ENCODE measurements around the gene FHL3. TPM values are rescaled to one million over a fixed set of nuclear protein-coding genes. Genes with fewer than 3 reads are reported as not detected.

The FHL3 gene
- total RNA-seq, 1 donor from 2014 or later, result 60.1 TPM

DNA sequence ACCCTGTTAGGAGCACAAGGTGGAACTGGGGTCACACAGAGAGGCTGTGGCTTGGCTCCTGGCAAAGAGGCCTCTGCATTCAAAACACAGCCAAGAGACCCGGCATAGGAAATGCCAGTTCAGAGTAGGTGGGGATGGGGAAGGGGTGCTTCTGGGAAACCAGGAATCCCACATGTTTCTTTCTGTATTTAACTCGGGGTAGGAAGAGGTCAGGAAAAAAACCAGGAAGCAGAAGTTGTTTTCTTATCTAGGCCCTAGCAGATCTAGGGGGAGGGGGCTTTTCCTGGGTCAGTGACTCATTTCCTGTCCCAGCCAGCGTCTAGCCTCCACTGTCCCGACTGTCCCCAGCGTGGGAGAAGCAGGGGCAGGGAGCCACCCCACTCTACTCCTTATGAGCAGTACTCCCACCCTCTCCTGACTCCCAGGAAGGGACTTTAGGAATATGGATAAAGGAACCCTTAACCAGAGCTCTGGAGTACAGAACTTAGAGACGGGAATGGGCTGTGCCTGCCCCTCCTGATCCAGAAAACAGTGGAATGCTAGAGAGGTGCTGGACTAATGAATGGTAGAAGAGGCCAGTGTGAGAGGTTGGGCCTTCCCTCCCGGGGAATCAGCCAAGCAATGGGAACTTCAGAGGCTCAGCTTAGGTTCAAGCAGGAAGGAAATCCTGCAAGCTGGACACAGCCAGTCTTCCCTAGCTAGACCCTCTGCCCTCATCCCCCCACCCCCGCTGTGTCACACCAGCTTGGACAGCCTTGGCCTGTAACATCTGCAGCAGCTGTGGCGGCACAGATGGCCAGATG is 5.7 kb downstream of the FHL3 start:
- intact Hi-C loops (cut with DNase I), result loop anchor here (5.0 to 10.0 kb wide), 2 partner anchors 192 to 525 kb away; partner anchors contain the start of genes C1orf122, YRDC and ZC3H12A
- Histone ChIP-seq H3K27ac (peak overlapping the region; percentile 93 to 96), H3K27me3 (no peaks in the 10 kb centered on the region), H3K4me3 (peak overlapping the region; percentile 34 to 35), H3K36me3 (peaks cover 5 to 17% of the 10 kb centered on the region in 2 donors), H3K4me1 (peaks cover 29 to 72% of the 10 kb centered on the region in 2 donors), H3K9me3 (no peaks in the 10 kb centered on the region)
- TF ChIP-seq, protein P1, sequence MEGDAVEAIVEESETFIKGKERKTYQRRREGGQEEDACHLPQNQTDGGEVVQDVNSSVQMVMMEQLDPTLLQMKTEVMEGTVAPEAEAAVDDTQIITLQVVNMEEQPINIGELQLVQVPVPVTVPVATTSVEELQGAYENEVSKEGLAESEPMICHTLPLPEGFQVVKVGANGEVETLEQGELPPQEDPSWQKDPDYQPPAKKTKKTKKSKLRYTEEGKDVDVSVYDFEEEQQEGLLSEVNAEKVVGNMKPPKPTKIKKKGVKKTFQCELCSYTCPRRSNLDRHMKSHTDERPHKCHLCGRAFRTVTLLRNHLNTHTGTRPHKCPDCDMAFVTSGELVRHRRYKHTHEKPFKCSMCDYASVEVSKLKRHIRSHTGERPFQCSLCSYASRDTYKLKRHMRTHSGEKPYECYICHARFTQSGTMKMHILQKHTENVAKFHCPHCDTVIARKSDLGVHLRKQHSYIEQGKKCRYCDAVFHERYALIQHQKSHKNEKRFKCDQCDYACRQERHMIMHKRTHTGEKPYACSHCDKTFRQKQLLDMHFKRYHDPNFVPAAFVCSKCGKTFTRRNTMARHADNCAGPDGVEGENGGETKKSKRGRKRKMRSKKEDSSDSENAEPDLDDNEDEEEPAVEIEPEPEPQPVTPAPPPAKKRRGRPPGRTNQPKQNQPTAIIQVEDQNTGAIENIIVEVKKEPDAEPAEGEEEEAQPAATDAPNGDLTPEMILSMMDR (IDR thresholded peaks at IDR 0.05), result no peak
- peak in 1 of 2 donors; percentile 77 for DNase-seq (ENCODE audit: low spot score in 2 of 2)

DNA sequence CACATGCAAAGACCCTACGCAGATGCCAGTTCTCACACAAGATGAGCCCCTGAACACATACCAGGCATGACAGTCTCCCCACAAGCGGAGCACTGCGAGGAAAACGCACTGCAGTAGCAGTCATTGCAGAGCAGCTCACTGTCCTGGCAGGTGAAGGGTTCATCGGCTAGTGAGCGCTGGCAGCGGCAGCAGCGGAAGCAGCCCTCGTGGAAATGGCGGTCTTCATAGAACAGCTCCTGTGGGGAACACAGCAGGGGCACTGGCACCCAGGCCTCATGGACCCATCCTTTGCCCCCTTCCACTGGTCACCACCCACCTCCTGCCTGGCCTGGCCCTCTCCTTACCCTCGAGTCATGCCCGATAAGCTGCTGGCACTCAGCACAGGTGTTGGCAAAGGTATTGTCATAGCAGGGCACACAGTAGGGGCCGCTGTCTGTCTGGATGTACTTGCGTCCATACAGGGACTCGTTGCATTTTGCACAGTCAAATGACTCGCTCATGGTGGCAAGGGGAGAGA is 6.3 kb downstream of the FHL3 start:
- peak overlapping the region; percentile 93 to 96 for H3K27ac ChIP-seq
- H3K27me3 ChIP-seq, result no peaks in the 10 kb centered on the region
- peak in 1 of 2 donors; percentile 67 for DNase-seq (ENCODE audit: low spot score in 2 of 2)
- no peaks in the 10 kb centered on the region for H3K9me3 ChIP-seq
- intact Hi-C loops (cut with DNase I), result loop anchor here (5.0 to 10.0 kb wide), 2 partner anchors 192 to 524 kb away; partner anchors contain the start of genes C1orf122, YRDC and ZC3H12A
- TF ChIP-seq, protein P1 (IDR thresholded peaks at IDR 0.05), result no peak
- peaks cover 5 to 17% of the 10 kb centered on the region in 2 donors for H3K36me3 ChIP-seq
- peaks cover 29 to 73% of the 10 kb centered on the region in 2 donors for H3K4me1 ChIP-seq
- H3K4me3 ChIP-seq, result peak overlapping the region in 1 of 2 donors; percentile 2

DNA sequence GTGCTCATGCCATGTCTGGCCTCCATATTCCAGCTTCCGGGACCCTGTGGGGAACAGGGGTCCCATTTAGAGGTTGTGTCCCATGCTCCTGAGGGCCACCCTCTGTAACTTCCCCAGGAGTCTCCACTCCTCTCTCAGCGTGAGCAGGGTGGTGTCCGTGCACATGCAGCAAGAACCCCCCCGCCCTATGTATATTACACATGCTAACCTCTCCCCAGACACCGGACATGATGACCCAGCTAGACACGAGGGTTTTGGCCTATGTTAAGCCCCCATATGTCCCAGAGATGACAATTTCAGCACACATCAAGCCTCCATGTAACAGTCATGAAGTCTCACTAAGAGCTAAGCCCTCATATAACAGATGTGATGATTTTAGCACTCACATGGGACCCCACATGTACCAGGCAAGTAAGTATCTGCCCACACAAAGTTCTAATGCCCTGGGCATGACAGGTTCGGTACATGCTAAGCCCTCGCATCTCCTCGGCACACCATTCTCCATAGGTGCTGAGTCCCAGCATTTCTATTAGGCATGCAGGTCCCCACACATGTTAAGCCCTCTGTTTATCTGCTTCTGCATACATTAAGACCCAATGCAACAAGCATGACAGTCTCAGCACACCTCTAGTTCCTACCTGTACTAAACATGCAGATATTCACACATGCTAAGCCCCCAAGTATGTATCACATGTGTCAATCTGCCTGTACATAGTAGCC is 7.1 kb downstream of the FHL3 start:
- no peaks in the 10 kb centered on the region for H3K9me3 ChIP-seq
- peak overlapping the region; percentile 93 to 96 for H3K27ac ChIP-seq
- intact Hi-C loops (cut with DNase I), result loop anchor here (5.0 to 10.0 kb wide), 2 partner anchors 191 to 523 kb away; partner anchors contain the start of genes C1orf122, YRDC and ZC3H12A
- peaks cover 5 to 17% of the 10 kb centered on the region in 2 donors for H3K36me3 ChIP-seq
- peaks cover 25 to 68% of the 10 kb centered on the region in 2 donors for H3K4me1 ChIP-seq
- H3K27me3 ChIP-seq, result no peaks in the 10 kb centered on the region
- TF ChIP-seq, protein P1 (IDR thresholded peaks at IDR 0.05), result no peak
- no peak overlapping the region for H3K4me3 ChIP-seq
- no peak for DNase-seq (ENCODE audit: low spot score in 2 of 2)

DNA sequence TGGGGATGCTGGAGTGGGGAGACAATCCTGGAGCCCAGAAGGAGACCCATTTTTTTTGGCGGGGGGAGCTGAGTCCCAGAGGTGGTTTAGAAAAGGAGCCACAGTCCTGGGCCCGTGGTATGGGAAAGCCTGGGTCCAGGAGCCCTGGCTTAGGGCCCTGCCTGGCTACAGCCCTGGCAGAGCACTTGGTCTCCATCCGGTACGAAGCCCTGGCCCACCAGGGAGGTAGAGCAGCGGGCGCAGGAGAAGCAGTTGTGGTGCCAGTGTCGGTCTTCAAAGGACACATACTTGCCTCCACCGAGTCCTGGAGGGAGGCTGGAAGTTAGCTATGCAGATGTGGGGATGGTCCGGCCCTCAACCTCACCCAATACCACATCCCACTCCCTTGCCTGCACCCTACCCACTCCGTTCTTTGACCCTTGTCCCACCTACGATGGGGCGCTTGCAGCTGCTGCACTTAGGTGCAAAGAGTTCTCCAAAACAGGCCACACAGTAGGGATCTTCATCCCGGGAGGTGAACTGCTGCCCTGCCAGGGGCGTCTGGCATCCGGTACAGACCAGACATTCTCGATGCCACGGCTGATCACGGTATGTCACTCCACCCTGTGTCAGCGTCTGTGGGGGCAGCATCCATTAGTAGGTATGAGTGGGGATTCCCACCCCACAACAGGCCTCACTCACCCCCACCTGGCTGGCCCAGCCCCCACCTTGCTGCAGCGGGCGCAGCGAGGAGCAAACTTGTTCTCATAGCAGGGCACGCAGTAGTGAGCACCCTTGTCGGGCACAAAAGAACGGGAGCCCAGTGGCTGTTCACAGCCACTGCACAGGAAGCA is 7.8 kb downstream of the FHL3 start:
- H3K4me3 ChIP-seq, result no peak overlapping the region
- H3K27ac ChIP-seq, result peak overlapping the region; percentile 93 to 96
- no peaks in the 10 kb centered on the region for H3K27me3 ChIP-seq
- H3K4me1 ChIP-seq, result peaks cover 23 to 60% of the 10 kb centered on the region in 2 donors
- H3K9me3 ChIP-seq, result no peaks in the 10 kb centered on the region
- intact Hi-C loops (cut with DNase I), result loop anchor here (5.0 to 10.0 kb wide), 2 partner anchors 190 to 523 kb away; partner anchors contain the start of genes C1orf122, YRDC and ZC3H12A
- H3K36me3 ChIP-seq, result peaks cover 5 to 17% of the 10 kb centered on the region in 2 donors
- TF ChIP-seq, protein P1 (IDR thresholded peaks at IDR 0.05), result no peak
- DNase-seq (ENCODE audit: low spot score in 2 of 2), result no peak

Measured in ascending aorta (tissue), 2 donors.